ENCODE results near the gene SORL1. TPM values are rescaled to one million over a fixed set of nuclear protein-coding genes. Genes with fewer than 3 reads are reported as not detected.

The SORL1 gene
- total RNA-seq, 4 donors from 2014 or later: 7.1 to 12.6 (median 10.6) TPM

DNA sequence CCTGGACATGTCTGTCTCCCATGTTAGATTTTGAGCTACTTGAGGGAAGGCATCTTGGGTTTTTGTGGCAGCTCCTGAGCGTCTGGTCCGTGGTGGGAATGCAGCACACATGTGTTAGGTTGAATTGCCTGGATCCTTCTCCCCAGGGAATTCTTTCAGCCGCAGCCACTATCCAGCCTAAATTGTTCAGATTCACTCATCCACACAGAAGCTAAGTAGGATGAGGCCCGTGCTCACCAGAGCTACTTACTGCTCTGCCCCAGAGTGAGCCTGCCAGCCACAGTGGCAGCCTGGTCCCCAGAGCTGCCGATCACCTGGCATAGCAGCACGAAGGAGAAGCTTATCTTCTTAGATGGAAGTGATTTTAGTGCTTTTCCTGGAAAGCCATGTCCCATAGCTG, 35.1 kb downstream of the SORL1 start:
- Histone ChIP-seq H3K27ac (peak overlapping the region in 1 of 4 donors; percentile 53), H3K27me3 (no peaks in the 10 kb centered on the region), H3K4me3 (no peak overlapping the region), H3K36me3 (no peaks in the 10 kb centered on the region), H3K9me3 (no peaks in the 10 kb centered on the region), H3K4me1 (peaks cover 0 to 26% (median 0%) of the 10 kb centered on the region in 3 donors)
- no peak for ATAC-seq
- WGBS, 2 donors (ENCODE audit: low coverage in 1 of 2): 100% methylated on average over 1 of the region's 6 CpGs
- TF ChIP-seq EP300 (IDR thresholded peaks at IDR 0.05): no peak
- no peak for TF ChIP-seq POLR2A (IDR thresholded peaks at IDR 0.05)
- TF ChIP-seq CTCF (IDR thresholded peaks at IDR 0.05): no peak
- TF ChIP-seq POLR2AphosphoS5 (IDR thresholded peaks at IDR 0.05): no peak

DNA sequence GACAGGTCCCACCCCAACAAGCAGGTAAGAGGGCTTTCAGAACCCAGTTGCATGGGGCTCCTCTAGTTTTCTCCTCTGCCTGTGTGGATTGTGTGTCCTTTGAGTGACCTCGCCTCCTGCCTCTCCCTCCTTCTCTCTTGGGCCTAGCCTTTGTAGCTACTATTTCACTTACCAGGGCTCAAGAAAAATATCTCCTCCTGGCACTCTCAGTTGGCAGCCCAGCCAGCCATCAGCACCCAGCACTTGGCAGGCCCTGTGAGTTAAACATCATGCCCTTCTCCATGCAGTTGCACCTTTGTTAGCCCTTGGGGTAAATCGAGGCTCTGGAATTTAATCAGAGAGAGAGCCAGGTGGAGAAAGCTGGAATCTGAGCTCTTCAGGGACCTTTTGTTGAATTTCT, 36.1 kb downstream of the SORL1 start:
- TF ChIP-seq EP300 (IDR thresholded peaks at IDR 0.05) (no peak), CTCF (IDR thresholded peaks at IDR 0.05) (no peak), POLR2AphosphoS5 (IDR thresholded peaks at IDR 0.05) (no peak), POLR2A (IDR thresholded peaks at IDR 0.05) (no peak)
- Histone ChIP-seq H3K4me1 (peaks cover 0 to 16% (median 0%) of the 10 kb centered on the region in 3 donors), H3K27me3 (no peaks in the 10 kb centered on the region), H3K36me3 (no peaks in the 10 kb centered on the region), H3K4me3 (no peak overlapping the region), H3K9me3 (no peaks in the 10 kb centered on the region), H3K27ac (peak overlapping the region in 2 of 4 donors; percentile 1 to 53)
- WGBS, 2 donors (ENCODE audit: low coverage in 1 of 2): 34 to 67% methylated on average over 2 of the region's 2 CpGs
- no peak for ATAC-seq

- Histone ChIP-seq H3K9me3 (no peaks in the 10 kb centered on the region), H3K4me3 (no peak overlapping the region), H3K27ac (peak overlapping the region in 1 of 4 donors; percentile 53), H3K27me3 (no peaks in the 10 kb centered on the region), H3K4me1 (peaks cover 0 to 16% (median 0%) of the 10 kb centered on the region in 3 donors), H3K36me3 (no peaks in the 10 kb centered on the region)
- no peak for ATAC-seq
- TF ChIP-seq EP300 (IDR thresholded peaks at IDR 0.05) (no peak), CTCF (IDR thresholded peaks at IDR 0.05) (no peak), POLR2AphosphoS5 (IDR thresholded peaks at IDR 0.05) (no peak), POLR2A (IDR thresholded peaks at IDR 0.05) (no peak)
- 74 to 83% methylated on average over 4 to 6 of the region's 6 CpGs for WGBS, 2 donors (ENCODE audit: low coverage in 1 of 2)
These were observed 36.5 kb downstream of the SORL1 start for GRCh38 chr11:121488641-121489040.

- H3K27me3 ChIP-seq: no peaks in the 10 kb centered on the region
- H3K36me3 ChIP-seq: no peaks in the 10 kb centered on the region
- peaks cover 0 to 16% (median 0%) of the 10 kb centered on the region in 3 donors for H3K4me1 ChIP-seq
- H3K4me3 ChIP-seq: no peak overlapping the region
- H3K9me3 ChIP-seq: no peaks in the 10 kb centered on the region
- WGBS, 2 donors (ENCODE audit: low coverage in 1 of 2): 95 to 100% methylated on average over 2 of the region's 2 CpGs
- TF ChIP-seq EP300 (IDR thresholded peaks at IDR 0.05): no peak
- no peak for TF ChIP-seq POLR2A (IDR thresholded peaks at IDR 0.05)
- no peak for TF ChIP-seq CTCF (IDR thresholded peaks at IDR 0.05)
- TF ChIP-seq POLR2AphosphoS5 (IDR thresholded peaks at IDR 0.05): no peak
- no peak overlapping the region for H3K27ac ChIP-seq
- ATAC-seq: no peak
These were observed 37.7 kb downstream of the SORL1 start for GRCh38 chr11:121489823-121490222.

DNA sequence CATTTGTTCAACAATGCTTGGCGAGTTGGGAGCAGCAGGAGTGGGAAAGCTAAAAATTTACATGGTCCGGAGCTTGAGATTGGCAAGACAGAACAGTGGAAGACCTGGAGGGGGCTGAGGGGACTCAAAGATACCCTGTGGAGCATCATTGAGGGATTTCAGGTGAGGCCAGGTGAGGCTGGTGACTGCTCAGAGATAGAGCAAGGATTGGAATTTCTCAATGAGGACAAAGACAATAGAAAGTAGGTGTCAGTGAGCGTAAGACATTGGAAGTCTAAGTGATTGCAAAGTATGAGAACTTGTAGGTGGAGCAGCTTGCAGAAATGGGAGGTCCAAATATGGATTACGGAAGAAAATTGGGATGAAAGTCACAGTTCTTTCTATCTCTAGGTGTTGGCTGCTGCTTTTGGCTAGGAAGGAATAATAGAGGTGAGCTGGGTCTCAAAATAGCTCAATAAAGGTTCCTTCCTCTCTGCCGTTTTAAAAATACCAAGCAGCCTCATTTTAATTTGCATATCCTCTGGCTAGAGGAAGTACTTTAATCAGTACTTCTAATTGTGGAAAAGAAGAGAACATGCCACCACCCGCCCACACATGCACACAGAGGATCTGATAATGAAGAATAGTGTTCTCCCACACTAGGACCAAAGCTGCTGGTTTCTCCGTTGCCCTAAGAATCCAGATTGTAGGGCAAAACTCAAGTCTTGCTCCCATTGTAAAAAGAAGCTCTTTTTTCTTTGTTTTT, 42.4 kb downstream of the SORL1 start:
- no peaks in the 10 kb centered on the region for H3K9me3 ChIP-seq
- H3K4me3 ChIP-seq: no peak overlapping the region
- ATAC-seq: no peak
- H3K36me3 ChIP-seq: peaks cover 0 to 19% of the 10 kb centered on the region in 2 donors
- H3K27ac ChIP-seq: no peak overlapping the region
- TF ChIP-seq POLR2A (IDR thresholded peaks at IDR 0.05) (no peak), CTCF (IDR thresholded peaks at IDR 0.05) (no peak)
- H3K27me3 ChIP-seq: no peaks in the 10 kb centered on the region
- 72 to 79% methylated on average over 6 to 7 of the region's 7 CpGs for WGBS, 2 donors (ENCODE audit: low coverage in 1 of 2)
- no peaks in the 10 kb centered on the region for H3K4me1 ChIP-seq

Measured in gastroesophageal sphincter (tissue), 4 donors.